Measurements from ENCODE around the gene PLXNA3. TPM values are rescaled to one million over a fixed set of nuclear protein-coding genes. Genes with fewer than 3 reads are reported as not detected.

The PLXNA3 gene
- total RNA-seq, 1 experiment from 2014 or later = 1.9 TPM

Other genes with a start within 250 kb of the PLXNA3 start
- not detected in 2 replicates for gene OPN1MW2, start 238.5 kb upstream of the PLXNA3 start, total RNA-seq (2014; rRNA removed; shearing (Covaris generic))
- not detected in 2 replicates for gene OPN1MW3, start 200.7 kb upstream of the PLXNA3 start, total RNA-seq (2014; rRNA removed; shearing (Covaris generic))
- gene TEX28, start 163.2 kb upstream of the PLXNA3 start, total RNA-seq (2014; rRNA removed; shearing (Covaris generic)) = not detected in 2 replicates
- gene TKTL1, start 162.5 kb upstream of the PLXNA3 start, total RNA-seq (2014; rRNA removed; shearing (Covaris generic)) = 2.1 TPM in 1 of 2 replicates, not detected in the other
- 409 and 458 TPM in 2 replicates for gene FLNA, start 83.6 kb upstream of the PLXNA3 start, total RNA-seq (2014; rRNA removed; shearing (Covaris generic))
- 53.3 and 69.3 TPM in 2 replicates for gene EMD, start 79.0 kb upstream of the PLXNA3 start, total RNA-seq (2014; rRNA removed; shearing (Covaris generic))
- 5,829 and 6,316 TPM in 2 replicates for gene RPL10, start 59.9 kb upstream of the PLXNA3 start, total RNA-seq (2014; rRNA removed; shearing (Covaris generic))
- gene DNASE1L1, start 49.0 kb upstream of the PLXNA3 start, total RNA-seq (2014; rRNA removed; shearing (Covaris generic)) = 19.4 and 21.8 TPM in 2 replicates
- gene TAFAZZIN, start 46.7 kb upstream of the PLXNA3 start, total RNA-seq (2014; rRNA removed; shearing (Covaris generic)) = 15.1 and 15.3 TPM in 2 replicates
- gene ATP6AP1, start 29.6 kb upstream of the PLXNA3 start, total RNA-seq (2014; rRNA removed; shearing (Covaris generic)) = 60.2 and 69.2 TPM in 2 replicates
- 62.2 and 68.0 TPM in 2 replicates for gene GDI1, start 21.1 kb upstream of the PLXNA3 start, total RNA-seq (2014; rRNA removed; shearing (Covaris generic))
- gene FAM50A, start 14.1 kb upstream of the PLXNA3 start, total RNA-seq (2014; rRNA removed; shearing (Covaris generic)) = 52.2 and 63.0 TPM in 2 replicates
- 57.8 and 96.3 TPM in 2 replicates for gene LAGE3, start 21.0 kb downstream of the PLXNA3 start, total RNA-seq (2014; rRNA removed; shearing (Covaris generic))
- gene UBL4A, start 28.3 kb downstream of the PLXNA3 start, total RNA-seq (2014; rRNA removed; shearing (Covaris generic)) = 55.5 and 94.8 TPM in 2 replicates
- 20.0 and 35.3 TPM in 2 replicates for gene SLC10A3, start 32.3 kb downstream of the PLXNA3 start, total RNA-seq (2014; rRNA removed; shearing (Covaris generic))
- gene FAM3A, start 58.0 kb downstream of the PLXNA3 start, total RNA-seq (2014; rRNA removed; shearing (Covaris generic)) = 17.2 and 17.9 TPM in 2 replicates
- 329 and 350 TPM in 2 replicates for gene G6PD, start 88.6 kb downstream of the PLXNA3 start, total RNA-seq (2014; rRNA removed; shearing (Covaris generic))
- gene IKBKG, start 89.3 kb downstream of the PLXNA3 start, total RNA-seq (2014; rRNA removed; shearing (Covaris generic)) = 20.1 and 23.0 TPM in 2 replicates
- not detected in 2 replicates for gene CTAG1A, start 126.9 kb downstream of the PLXNA3 start, total RNA-seq (2014; rRNA removed; shearing (Covaris generic))
- gene CTAG1B, start 161.0 kb downstream of the PLXNA3 start, total RNA-seq (2014; rRNA removed; shearing (Covaris generic)) = not detected in 2 replicates
- not detected in 2 replicates for gene CTAG2, start 195.3 kb downstream of the PLXNA3 start, total RNA-seq (2014; rRNA removed; shearing (Covaris generic))